ENCODE measurements around the gene OSBP2. TPM values are rescaled to one million over a fixed set of nuclear protein-coding genes. Genes with fewer than 3 reads are reported as not detected.
"Not testable (repeated sequence)": the region's sequence is repeated elsewhere in the genome, so short reads cannot be mapped to it uniquely, and the experiment has no call there.

Gene OSBP2
- polyA plus RNA-seq, 1 donor: 77.2 TPM

DNA sequence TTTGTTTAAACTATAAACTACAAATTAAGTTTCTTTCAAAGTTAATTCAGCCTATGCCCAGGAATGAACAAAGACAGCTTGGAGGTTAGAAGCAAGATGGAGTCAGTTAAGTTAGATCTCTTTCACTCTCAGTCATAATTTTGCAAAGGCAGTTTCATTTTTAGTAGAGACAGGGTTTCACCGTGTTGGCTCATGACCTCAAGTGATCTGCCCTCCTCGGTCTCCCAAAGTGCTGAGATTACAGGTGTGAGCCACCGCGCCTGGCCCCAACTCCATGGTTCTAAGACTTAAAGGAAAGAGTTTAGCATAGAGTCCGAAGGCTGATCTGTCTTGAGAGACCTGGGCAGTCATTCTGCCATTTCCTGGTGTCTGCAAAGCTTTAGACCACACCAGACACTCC lies 45.8 kb downstream of the OSBP2 start:
- not testable (repeated sequence) for H3K27ac ChIP-seq (ENCODE audit: low read length); DNase-seq; H3K36me3 ChIP-seq (ENCODE audit: control insufficient read depth, insufficient read depth, low read length); H3K4me3 ChIP-seq (ENCODE audit: low read length); H3K4me1 ChIP-seq (ENCODE audit: control insufficient read depth, insufficient read depth, low read length); H3K27me3 ChIP-seq (ENCODE audit: control insufficient read depth, insufficient read depth, low read length); H3K9me3 ChIP-seq (ENCODE audit: control insufficient read depth, low read depth, low read length)
- no CpG with 5 or more reads among the region's 5 CpGs for WGBS (ENCODE audit: insufficient coverage, low lambda C conversion rate)

DNA sequence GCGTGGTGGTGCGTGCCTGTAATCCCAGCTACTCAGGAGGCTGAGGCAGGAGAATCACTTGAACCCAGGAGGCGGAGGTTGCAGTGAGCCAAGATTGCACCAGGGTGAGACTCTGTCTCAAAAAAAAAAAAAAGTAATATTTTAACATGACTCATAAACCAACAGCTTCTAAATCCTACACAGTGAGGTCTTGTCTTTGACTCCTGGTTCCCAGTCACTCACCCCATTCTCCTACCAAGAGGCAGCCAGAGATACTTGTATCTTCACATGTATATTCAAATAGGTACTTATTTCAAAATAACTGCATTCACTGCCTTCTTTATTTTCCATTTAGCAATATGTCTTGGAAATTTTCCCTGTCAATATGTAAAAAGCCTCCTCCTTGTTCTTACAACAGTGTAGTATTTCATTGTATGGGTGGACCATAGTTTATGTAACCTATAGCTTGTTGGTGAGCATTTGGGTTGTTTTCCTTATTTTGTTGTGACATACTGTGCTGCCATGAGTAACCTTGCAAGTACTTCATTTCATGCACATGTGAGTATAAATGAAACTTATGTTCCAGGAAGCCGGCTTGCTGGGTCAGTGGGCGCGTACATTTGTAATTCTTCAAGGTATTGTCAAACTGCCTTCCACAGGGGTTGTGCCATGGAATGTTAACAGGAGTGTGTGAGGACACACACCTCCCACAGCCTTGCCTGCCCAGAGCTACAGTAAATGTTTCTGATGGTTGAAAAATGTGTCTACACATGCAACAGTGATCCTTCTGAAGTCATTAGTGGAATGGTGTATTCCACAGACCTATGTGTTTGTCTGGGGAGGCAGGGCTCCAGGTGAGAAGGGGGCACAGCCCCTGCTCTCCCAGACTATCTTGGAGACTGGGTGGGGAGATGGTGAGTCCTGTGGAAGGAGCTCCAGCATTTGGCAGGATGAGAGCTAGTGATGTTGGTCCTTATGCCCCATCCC lies 47.9 kb downstream of the OSBP2 start:
- H3K27me3 ChIP-seq (ENCODE audit: control insufficient read depth, insufficient read depth, low read length): no peaks in the 10 kb centered on the region
- H3K9me3 ChIP-seq (ENCODE audit: control insufficient read depth, low read depth, low read length): no peaks in the 10 kb centered on the region
- no peak for DNase-seq
- H3K4me1 ChIP-seq (ENCODE audit: control insufficient read depth, insufficient read depth, low read length): no peaks in the 10 kb centered on the region
- no peak overlapping the region for H3K4me3 ChIP-seq (ENCODE audit: low read length)
- no peak overlapping the region for H3K27ac ChIP-seq (ENCODE audit: low read length)
- no peaks in the 10 kb centered on the region for H3K36me3 ChIP-seq (ENCODE audit: control insufficient read depth, insufficient read depth, low read length)
- no CpG with 5 or more reads among the region's 6 CpGs for WGBS (ENCODE audit: insufficient coverage, low lambda C conversion rate)

DNA sequence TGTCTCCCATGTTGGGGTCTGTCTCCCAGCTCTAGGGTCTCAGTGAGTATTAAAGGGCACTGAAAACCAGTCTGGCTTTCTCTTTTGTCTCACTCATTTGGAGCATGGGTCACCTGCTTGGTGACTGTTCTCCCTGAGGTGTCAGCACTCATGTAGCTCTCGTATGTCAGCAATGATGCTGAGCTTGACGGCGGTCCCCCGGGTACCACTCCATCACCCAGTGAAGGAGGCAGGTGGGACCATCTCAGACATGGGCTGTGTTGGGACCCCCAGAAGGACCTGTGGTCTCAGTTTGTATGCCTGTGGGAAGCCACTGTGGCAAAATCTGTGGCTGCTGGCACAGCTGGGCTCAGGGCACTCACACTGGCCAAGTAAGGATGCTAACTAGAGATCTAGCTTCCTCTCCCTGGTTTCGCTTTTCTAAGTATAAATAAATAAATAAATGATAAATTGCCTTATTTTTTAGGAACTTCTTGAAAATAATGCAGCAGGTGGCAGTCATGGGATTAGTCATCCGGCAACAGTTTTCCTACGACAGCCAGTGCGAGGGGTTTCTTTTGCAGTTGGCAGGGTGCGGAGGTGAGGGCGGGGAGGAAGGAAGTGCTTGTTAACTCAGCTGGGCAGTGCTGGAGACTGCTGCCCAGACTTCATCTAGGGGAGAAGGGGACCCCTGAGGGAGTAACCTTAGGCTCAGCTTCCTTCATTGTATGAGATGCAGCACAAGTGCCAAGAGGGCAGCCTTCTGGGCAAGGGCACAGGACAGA lies 48.8 kb downstream of the OSBP2 start:
- Histone ChIP-seq H3K36me3 (ENCODE audit: control insufficient read depth, insufficient read depth, low read length) (no peaks in the 10 kb centered on the region), H3K27ac (ENCODE audit: low read length) (no peak overlapping the region), H3K4me3 (ENCODE audit: low read length) (no peak overlapping the region), H3K9me3 (ENCODE audit: control insufficient read depth, low read depth, low read length) (no peaks in the 10 kb centered on the region), H3K27me3 (ENCODE audit: control insufficient read depth, insufficient read depth, low read length) (no peaks in the 10 kb centered on the region), H3K4me1 (ENCODE audit: control insufficient read depth, insufficient read depth, low read length) (no peaks in the 10 kb centered on the region)
- no peak for DNase-seq
- 50% methylated on average over 1 of the region's 10 CpGs for WGBS (ENCODE audit: insufficient coverage, low lambda C conversion rate)

GRCh38 chr22:30744224-30744623 lies 49.5 kb downstream of the OSBP2 start:
- no peaks in the 10 kb centered on the region for H3K36me3 ChIP-seq (ENCODE audit: control insufficient read depth, insufficient read depth, low read length)
- no peaks in the 10 kb centered on the region for H3K4me1 ChIP-seq (ENCODE audit: control insufficient read depth, insufficient read depth, low read length)
- H3K4me3 ChIP-seq (ENCODE audit: low read length): no peak overlapping the region
- no peak for DNase-seq
- no CpG with 5 or more reads among the region's 3 CpGs for WGBS (ENCODE audit: insufficient coverage, low lambda C conversion rate)
- H3K9me3 ChIP-seq (ENCODE audit: control insufficient read depth, low read depth, low read length): no peaks in the 10 kb centered on the region
- no peak overlapping the region for H3K27ac ChIP-seq (ENCODE audit: low read length)
- no peaks in the 10 kb centered on the region for H3K27me3 ChIP-seq (ENCODE audit: control insufficient read depth, insufficient read depth, low read length)

GRCh38 chr22:30747493-30747892 lies 52.8 kb downstream of the OSBP2 start:
- H3K9me3 ChIP-seq (ENCODE audit: control insufficient read depth, low read depth, low read length): no peaks in the 10 kb centered on the region
- no peaks in the 10 kb centered on the region for H3K27me3 ChIP-seq (ENCODE audit: control insufficient read depth, insufficient read depth, low read length)
- no peaks in the 10 kb centered on the region for H3K36me3 ChIP-seq (ENCODE audit: control insufficient read depth, insufficient read depth, low read length)
- DNase-seq: no peak
- H3K4me3 ChIP-seq (ENCODE audit: low read length): no peak overlapping the region
- no CpG with 5 or more reads among the region's 7 CpGs for WGBS (ENCODE audit: insufficient coverage, low lambda C conversion rate)
- H3K27ac ChIP-seq (ENCODE audit: low read length): no peak overlapping the region
- H3K4me1 ChIP-seq (ENCODE audit: control insufficient read depth, insufficient read depth, low read length): no peaks in the 10 kb centered on the region

DNA sequence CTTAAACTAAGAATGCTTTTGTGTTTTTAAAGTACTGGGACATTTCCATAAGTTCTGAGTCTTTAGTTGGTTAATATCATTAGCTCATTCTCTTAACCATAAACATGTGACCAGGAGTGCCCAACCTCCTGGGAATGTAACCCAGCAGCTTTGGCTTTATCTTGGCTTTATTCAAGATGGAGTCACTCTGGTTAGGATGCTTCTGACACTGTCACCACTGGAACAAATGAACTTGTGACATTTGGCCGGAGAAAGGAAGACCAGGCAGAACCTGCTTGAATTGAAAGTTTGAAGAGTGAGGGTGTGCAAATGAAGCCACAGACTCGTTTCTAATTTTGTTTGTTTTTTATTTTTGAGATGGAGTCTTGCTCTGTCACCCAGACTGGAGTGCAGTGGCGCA lies 54.6 kb downstream of the OSBP2 start:
- Histone ChIP-seq H3K4me1 (ENCODE audit: control insufficient read depth, insufficient read depth, low read length) (no peaks in the 10 kb centered on the region), H3K9me3 (ENCODE audit: control insufficient read depth, low read depth, low read length) (no peaks in the 10 kb centered on the region), H3K36me3 (ENCODE audit: control insufficient read depth, insufficient read depth, low read length) (no peaks in the 10 kb centered on the region), H3K27me3 (ENCODE audit: control insufficient read depth, insufficient read depth, low read length) (no peaks in the 10 kb centered on the region), H3K27ac (ENCODE audit: low read length) (no peak overlapping the region), H3K4me3 (ENCODE audit: low read length) (no peak overlapping the region)
- WGBS (ENCODE audit: insufficient coverage, low lambda C conversion rate): no CpG with 5 or more reads among the region's 3 CpGs
- DNase-seq: no peak

- H3K9me3 ChIP-seq (ENCODE audit: control insufficient read depth, low read depth, low read length): no peaks in the 10 kb centered on the region
- no peak overlapping the region for H3K27ac ChIP-seq (ENCODE audit: low read length)
- no peak overlapping the region for H3K4me3 ChIP-seq (ENCODE audit: low read length)
- H3K36me3 ChIP-seq (ENCODE audit: control insufficient read depth, insufficient read depth, low read length): no peaks in the 10 kb centered on the region
- no CpG with 5 or more reads among the region's 6 CpGs for WGBS (ENCODE audit: insufficient coverage, low lambda C conversion rate)
- no peak for DNase-seq
- H3K27me3 ChIP-seq (ENCODE audit: control insufficient read depth, insufficient read depth, low read length): no peaks in the 10 kb centered on the region
- H3K4me1 ChIP-seq (ENCODE audit: control insufficient read depth, insufficient read depth, low read length): no peaks in the 10 kb centered on the region
Observed at GRCh38 chr22:30749849-30750248, 55.2 kb downstream of the OSBP2 start.

- DNase-seq: no peak
- WGBS (ENCODE audit: insufficient coverage, low lambda C conversion rate): no CpG with 5 or more reads among the region's 10 CpGs
- H3K4me1 ChIP-seq (ENCODE audit: control insufficient read depth, insufficient read depth, low read length): no peaks in the 10 kb centered on the region
Observed at GRCh38 chr22:30751529-30751928, 56.9 kb downstream of the OSBP2 start.

DNA sequence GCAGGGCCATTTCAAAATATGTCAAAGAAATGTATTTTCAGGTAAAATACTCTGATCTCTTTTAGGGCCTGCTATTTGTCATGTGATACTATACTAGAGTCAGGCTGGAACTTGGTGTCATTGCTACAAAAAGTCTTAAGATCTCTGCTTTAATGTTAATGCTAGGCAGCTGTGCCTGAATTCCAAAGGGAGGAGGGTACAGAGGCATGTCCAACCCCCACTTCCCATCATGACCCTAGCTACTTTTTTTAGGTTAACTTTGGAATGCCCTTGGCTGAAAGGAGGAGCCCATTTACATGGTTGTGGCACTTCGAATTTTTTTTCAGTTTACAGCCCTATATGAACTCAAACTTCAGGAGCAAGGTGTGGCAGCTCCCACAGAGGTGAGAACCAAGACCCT lies 58.1 kb downstream of the OSBP2 start:
- WGBS (ENCODE audit: insufficient coverage, low lambda C conversion rate): no CpG with 5 or more reads among the region's 1 CpG

More at GRCh38 chr22:30751529-30751928, 56.9 kb downstream of the OSBP2 start:
- H3K27me3 ChIP-seq (ENCODE audit: control insufficient read depth, insufficient read depth, low read length): no peaks in the 10 kb centered on the region
- no peaks in the 10 kb centered on the region for H3K36me3 ChIP-seq (ENCODE audit: control insufficient read depth, insufficient read depth, low read length)
- H3K9me3 ChIP-seq (ENCODE audit: control insufficient read depth, low read depth, low read length): no peaks in the 10 kb centered on the region
- H3K4me3 ChIP-seq (ENCODE audit: low read length): no peak overlapping the region
- H3K27ac ChIP-seq (ENCODE audit: low read length): no peak overlapping the region

DNA sequence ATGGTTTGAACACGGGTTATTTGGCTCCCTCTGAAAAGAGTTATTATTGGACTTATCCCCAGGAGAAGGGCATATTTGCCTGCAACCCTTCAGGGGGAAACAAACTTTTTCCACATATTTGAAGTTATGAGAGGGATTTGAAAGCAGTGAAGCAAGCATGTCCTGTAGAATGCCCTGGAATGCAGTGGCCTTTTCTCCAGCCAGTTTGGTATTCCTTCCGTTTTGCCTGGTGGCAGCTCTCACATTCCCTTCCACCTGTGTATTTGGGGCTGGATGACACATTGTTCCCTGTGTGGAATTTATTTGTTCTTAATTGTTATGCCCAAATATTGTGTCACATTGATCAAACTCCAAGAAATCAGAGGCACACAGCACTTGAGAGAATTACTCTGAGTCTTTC lies 59.0 kb downstream of the OSBP2 start:
- Histone ChIP-seq H3K4me3 (ENCODE audit: low read length) (no peak overlapping the region), H3K27me3 (ENCODE audit: control insufficient read depth, insufficient read depth, low read length) (no peaks in the 10 kb centered on the region), H3K36me3 (ENCODE audit: control insufficient read depth, insufficient read depth, low read length) (no peaks in the 10 kb centered on the region), H3K4me1 (ENCODE audit: control insufficient read depth, insufficient read depth, low read length) (no peaks in the 10 kb centered on the region), H3K9me3 (ENCODE audit: control insufficient read depth, low read depth, low read length) (no peaks in the 10 kb centered on the region), H3K27ac (ENCODE audit: low read length) (no peak overlapping the region)
- no CpG with 5 or more reads among the region's 2 CpGs for WGBS (ENCODE audit: insufficient coverage, low lambda C conversion rate)
- no peak for DNase-seq

More for the DNA sequence above, 58.1 kb downstream of the OSBP2 start:
- Histone ChIP-seq H3K4me3 (ENCODE audit: low read length) (no peak overlapping the region), H3K4me1 (ENCODE audit: control insufficient read depth, insufficient read depth, low read length) (no peaks in the 10 kb centered on the region), H3K36me3 (ENCODE audit: control insufficient read depth, insufficient read depth, low read length) (no peaks in the 10 kb centered on the region), H3K9me3 (ENCODE audit: control insufficient read depth, low read depth, low read length) (no peaks in the 10 kb centered on the region), H3K27me3 (ENCODE audit: control insufficient read depth, insufficient read depth, low read length) (no peaks in the 10 kb centered on the region), H3K27ac (ENCODE audit: low read length) (no peak overlapping the region)
- no peak for DNase-seq

Data from large intestine (tissue), 3 donors.